ENCODE measurements around the gene DIPK1B.

- TF ChIP-seq CTCF (IDR thresholded peaks at IDR 0.05; ENCODE audit: insufficient read depth, low read depth, low read length) = no peak
- TF ChIP-seq EZH2 (IDR thresholded peaks at IDR 0.05; ENCODE audit: insufficient read depth, low read length) = no peak
Observed at GRCh38 chr9:136679431-136679941, 32.9 kb upstream of the DIPK1B start.

Measured in astrocyte (in vitro differentiated cells and primary cell).